Mesothelial cell of epicardium (in vitro differentiated cells): ENCODE measurements around the gene PRKCA. TPM values are rescaled to one million over a fixed set of nuclear protein-coding genes. Genes with fewer than 3 reads are reported as not detected.

ENCODE experiments used
- DNase-seq, 2 experiments: peaks; one replicate each; pipeline ENCODE4 v3.0.0; 2021; ENCODE audit warnings: low spot score in 2 of 2; ENCODE audit not compliant: unreplicated experiment in 2 of 2
- H3K27ac Mint-ChIP-seq: 2 replicates; pipeline ENCODE4 v1.8.0; 2021; ENCODE audit warnings: mixed read lengths
- H3K27me3 Mint-ChIP-seq: 2 replicates; pipeline ENCODE4 v1.8.0; 2021; ENCODE audit warnings: low read depth, mixed read lengths
- H3K36me3 Mint-ChIP-seq: 2 replicates; pipeline ENCODE4 v1.8.0; 2021; ENCODE audit warnings: mixed read lengths
- H3K4me1 Mint-ChIP-seq: 2 replicates; pipeline ENCODE4 v1.8.0; 2021; ENCODE audit warnings: mixed read lengths
- H3K4me3 Mint-ChIP-seq: 2 replicates; pipeline ENCODE4 v1.8.0; 2021; ENCODE audit warnings: mild to moderate bottlenecking, moderate library complexity, mixed read lengths
- H3K9me3 Mint-ChIP-seq: 2 replicates; pipeline ENCODE4 v1.8.0; 2021; ENCODE audit warnings: mixed read lengths
- CTCF ChIP-seq: fragments of 200-600 bp; sonication (generic); IDR thresholded peaks from one replicate; pipeline ENCODE4 v1.5.0; 2021; ENCODE audit warnings: antibody characterized with exemption; ENCODE audit not compliant: unreplicated experiment
- total RNA-seq: library from RNA; stranded (reverse); gene quantifications from 3 replicates; pipeline ENCODE4 v1.2.1, GENCODE V29; 2021

The PRKCA gene
- total RNA-seq, 1 donor from 2014 or later: 15.2 TPM

- Mint-ChIP-seq H3K4me1 (no peaks in the 10 kb centered on the region), H3K9me3 (peaks cover 13% of the 10 kb centered on the region), H3K36me3 (peaks cover 3% of the 10 kb centered on the region), H3K27ac (no peak overlapping the region), H3K27me3 (peaks cover 18% of the 10 kb centered on the region), H3K4me3 (no peak overlapping the region)
- TF ChIP-seq CTCF: no peak
- no peak for DNase-seq
Measured at GRCh38 chr17:66849851-66850580, 547.6 kb downstream of the PRKCA start.

GRCh38 chr17:66850692-66851091 lies 548.3 kb downstream of the PRKCA start:
- H3K4me1 Mint-ChIP-seq: no peaks in the 10 kb centered on the region
- no peak overlapping the region for H3K4me3 Mint-ChIP-seq
- peaks cover 16% of the 10 kb centered on the region for H3K9me3 Mint-ChIP-seq
- no peak for TF ChIP-seq CTCF
- DNase-seq: no peak
- H3K27ac Mint-ChIP-seq: no peak overlapping the region
- peaks cover 18% of the 10 kb centered on the region for H3K27me3 Mint-ChIP-seq
- H3K36me3 Mint-ChIP-seq: peaks cover 3% of the 10 kb centered on the region

- Mint-ChIP-seq H3K27me3 (peaks cover 29% of the 10 kb centered on the region), H3K9me3 (peaks cover 13% of the 10 kb centered on the region), H3K4me1 (no peaks in the 10 kb centered on the region), H3K36me3 (peaks cover 3% of the 10 kb centered on the region), H3K27ac (no peak overlapping the region), H3K4me3 (no peak overlapping the region)
- peak; percentile 46 for TF ChIP-seq CTCF
- no peak for DNase-seq
Measured at GRCh38 chr17:66855204-66855603, 552.8 kb downstream of the PRKCA start.

- Mint-ChIP-seq H3K9me3 (peaks cover 13% of the 10 kb centered on the region), H3K27me3 (peaks cover 27% of the 10 kb centered on the region), H3K27ac (no peak overlapping the region), H3K4me3 (no peak overlapping the region), H3K36me3 (peaks cover 3% of the 10 kb centered on the region), H3K4me1 (no peaks in the 10 kb centered on the region)
- no peak for TF ChIP-seq CTCF
- DNase-seq: no peak
Measured at GRCh38 chr17:66858226-66859083, 556.0 kb downstream of the PRKCA start.

GRCh38 chr17:66859353-66859752 lies 556.9 kb downstream of the PRKCA start:
- Mint-ChIP-seq H3K9me3 (peaks cover 17% of the 10 kb centered on the region), H3K36me3 (peaks cover 3% of the 10 kb centered on the region)

More at GRCh38 chr17:66859353-66859752, 556.9 kb downstream of the PRKCA start:
- Mint-ChIP-seq H3K4me3 (no peak overlapping the region), H3K27ac (no peak overlapping the region), H3K4me1 (no peaks in the 10 kb centered on the region), H3K27me3 (peaks cover 35% of the 10 kb centered on the region)
- TF ChIP-seq CTCF: no peak
- no peak for DNase-seq
